PFSK-1 (cell line): Measurements from ENCODE around the gene GPR3.

ENCODE experiments used
- FOXP2 ChIP-seq: optimal IDR thresholded peaks from 2 replicates; pipeline ENCODE3; 2011; ENCODE audit warnings: borderline replicate concordance, control low read depth, inconsistent platforms; ENCODE audit not compliant: insufficient read depth; ENCODE audit errors: extremely low read length, extremely low read depth
- POLR2AphosphoS5 ChIP-seq: IDR thresholded peaks from 2 replicates; pipeline ENCODE4 v1.6.1; 2012; ENCODE audit warnings: low read depth, mild to moderate bottlenecking, control low read depth, low read length, moderate library complexity
- SIN3A ChIP-seq: IDR thresholded peaks from 2 replicates; pipeline ENCODE4 v1.6.1; 2012; ENCODE audit warnings: mild to moderate bottlenecking, low read length, moderate library complexity, borderline replicate concordance; ENCODE audit not compliant: insufficient read depth
- TAF1 ChIP-seq: IDR thresholded peaks from 2 replicates; pipeline ENCODE4 v1.6.1; 2012; ENCODE audit warnings: low read length, control low read depth, borderline replicate concordance; ENCODE audit not compliant: insufficient read depth
- TF ChIP-seq, protein P1 (sequence below), 2 experiments: IDR thresholded peaks; 2 replicates each; pipeline versions ENCODE4 v1.6.1 to v1.8.0; 2011 to 2012; ENCODE audit warnings: low read depth in 2 of 2, low read length in 2 of 2, control low read depth in 1 of 2, inconsistent platforms in 1 of 2, mild to moderate bottlenecking in 1 of 2, moderate library complexity in 1 of 2; ENCODE audit not compliant: insufficient read depth in 1 of 2

GPR3 gene

DNA sequence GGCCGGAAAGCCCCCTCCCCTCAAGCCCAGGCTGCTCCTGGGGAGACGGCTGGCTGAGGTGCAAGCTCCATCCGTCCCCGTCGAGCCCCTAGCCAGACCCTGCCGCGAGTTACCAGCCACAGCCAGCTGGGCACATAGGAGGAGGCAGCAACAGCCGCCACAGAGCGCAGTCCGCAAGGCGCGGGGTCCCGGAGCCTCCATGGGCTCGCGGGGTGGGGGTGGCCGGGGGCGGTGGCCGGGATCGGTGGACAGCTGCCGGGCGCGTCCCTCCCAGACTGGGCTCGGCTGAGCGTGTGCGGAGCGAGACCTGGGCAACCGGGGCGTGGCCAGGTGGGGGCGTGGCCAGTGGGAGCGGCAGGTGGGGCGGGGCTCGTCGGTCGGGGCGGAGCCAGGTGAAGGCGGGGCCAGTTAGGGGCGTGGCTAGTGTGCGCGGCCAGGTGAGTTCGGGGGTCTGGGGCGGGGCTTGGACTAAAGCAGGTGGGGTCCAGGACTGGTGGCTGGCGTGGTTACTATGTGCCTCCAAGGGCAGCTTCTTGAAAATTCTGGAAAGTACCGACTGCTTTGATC lies 9.3 kb upstream of the GPR3 start, which contains the start of gene CD164L2:
Gene CD164L2, minus strand, starts transcription at position 295 of the 567 bp plus-strand sequence. Its CDS starts 94 bp downstream, at position 201.
- TF ChIP-seq FOXP2 (no peak), TAF1 (no peak), SIN3A (no peak), POLR2AphosphoS5 (no peak)
- TF ChIP-seq, protein P1, sequence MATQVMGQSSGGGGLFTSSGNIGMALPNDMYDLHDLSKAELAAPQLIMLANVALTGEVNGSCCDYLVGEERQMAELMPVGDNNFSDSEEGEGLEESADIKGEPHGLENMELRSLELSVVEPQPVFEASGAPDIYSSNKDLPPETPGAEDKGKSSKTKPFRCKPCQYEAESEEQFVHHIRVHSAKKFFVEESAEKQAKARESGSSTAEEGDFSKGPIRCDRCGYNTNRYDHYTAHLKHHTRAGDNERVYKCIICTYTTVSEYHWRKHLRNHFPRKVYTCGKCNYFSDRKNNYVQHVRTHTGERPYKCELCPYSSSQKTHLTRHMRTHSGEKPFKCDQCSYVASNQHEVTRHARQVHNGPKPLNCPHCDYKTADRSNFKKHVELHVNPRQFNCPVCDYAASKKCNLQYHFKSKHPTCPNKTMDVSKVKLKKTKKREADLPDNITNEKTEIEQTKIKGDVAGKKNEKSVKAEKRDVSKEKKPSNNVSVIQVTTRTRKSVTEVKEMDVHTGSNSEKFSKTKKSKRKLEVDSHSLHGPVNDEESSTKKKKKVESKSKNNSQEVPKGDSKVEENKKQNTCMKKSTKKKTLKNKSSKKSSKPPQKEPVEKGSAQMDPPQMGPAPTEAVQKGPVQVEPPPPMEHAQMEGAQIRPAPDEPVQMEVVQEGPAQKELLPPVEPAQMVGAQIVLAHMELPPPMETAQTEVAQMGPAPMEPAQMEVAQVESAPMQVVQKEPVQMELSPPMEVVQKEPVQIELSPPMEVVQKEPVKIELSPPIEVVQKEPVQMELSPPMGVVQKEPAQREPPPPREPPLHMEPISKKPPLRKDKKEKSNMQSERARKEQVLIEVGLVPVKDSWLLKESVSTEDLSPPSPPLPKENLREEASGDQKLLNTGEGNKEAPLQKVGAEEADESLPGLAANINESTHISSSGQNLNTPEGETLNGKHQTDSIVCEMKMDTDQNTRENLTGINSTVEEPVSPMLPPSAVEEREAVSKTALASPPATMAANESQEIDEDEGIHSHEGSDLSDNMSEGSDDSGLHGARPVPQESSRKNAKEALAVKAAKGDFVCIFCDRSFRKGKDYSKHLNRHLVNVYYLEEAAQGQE (IDR thresholded peaks at IDR 0.05; ENCODE audit: insufficient read depth in 1 of 2, low read depth in 2 of 2, low read length in 2 of 2): no peak

DNA sequence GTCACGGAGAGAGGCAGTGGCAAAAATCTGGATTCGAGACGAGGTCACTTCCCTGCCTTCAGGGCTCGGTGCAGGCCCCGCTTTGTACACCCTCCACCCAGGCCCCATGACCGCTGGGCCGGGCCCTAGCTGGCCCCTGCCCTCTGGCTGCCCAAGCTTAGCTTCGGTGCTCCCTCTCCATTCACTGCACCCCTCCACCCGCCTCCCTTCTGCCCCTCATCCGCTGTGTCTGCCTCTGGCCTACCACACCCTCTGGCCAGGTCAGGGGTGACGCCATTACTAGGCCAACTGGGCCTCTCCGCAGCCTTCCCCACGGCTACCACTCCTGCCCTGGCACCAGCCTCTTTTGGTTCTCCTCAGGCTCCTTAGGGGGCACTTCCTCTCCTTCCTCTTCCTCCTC lies 8.8 kb upstream of the GPR3 start:
- TF ChIP-seq FOXP2: no peak
- TF ChIP-seq TAF1: no peak
- TF ChIP-seq POLR2AphosphoS5: no peak
- TF ChIP-seq, protein P1 (IDR thresholded peaks at IDR 0.05; ENCODE audit: insufficient read depth in 1 of 2, low read depth in 2 of 2, low read length in 2 of 2): no peak
- no peak for TF ChIP-seq SIN3A

- TF ChIP-seq POLR2AphosphoS5: no peak
- TF ChIP-seq TAF1: no peak
- TF ChIP-seq SIN3A: no peak
- TF ChIP-seq, protein P1 (IDR thresholded peaks at IDR 0.05; ENCODE audit: insufficient read depth in 1 of 2, low read depth in 2 of 2, low read length in 2 of 2): no peak
Observed at GRCh38 chr1:27388337-27389005, 4.0 kb upstream of the GPR3 start.

GRCh38 chr1:27391511-27392095 lies 819 bp upstream of the GPR3 start:
- TF ChIP-seq, protein P1 (IDR thresholded peaks at IDR 0.05; ENCODE audit: insufficient read depth in 1 of 2, low read depth in 2 of 2, low read length in 2 of 2): no peak
- TF ChIP-seq POLR2AphosphoS5 (no peak), SIN3A (no peak), FOXP2 (no peak), TAF1 (no peak)
